SK-N-SH treated with all-trans-retinoic acid at 6 μM for 48 hours (cell line): Measurements from ENCODE around the gene ZFYVE21.

Source experiments
- ARNTL ChIP-seq: fragments of 450-650 bp; formaldehyde crosslinking; IDR thresholded peaks from 2 replicates; pipeline ENCODE4 v1.5.0; 2020; ENCODE audit warnings: low read depth, mild to moderate bottlenecking, moderate library complexity, borderline replicate concordance
- BACH2 ChIP-seq: fragments of 250-450 bp; sonication (Bioruptor Pico); IDR thresholded peaks from 2 replicates; pipeline ENCODE4 v1.9.0; 2021; ENCODE audit warnings: mild to moderate bottlenecking, borderline replicate concordance
- ESRRG ChIP-seq: fragments of 250-450 bp; sonication (Bioruptor Pico); IDR thresholded peaks from 2 replicates; pipeline ENCODE4 v1.6.1; 2021; ENCODE audit warnings: mild to moderate bottlenecking
- ISL1 ChIP-seq: fragments of 250-450 bp; sonication (Bioruptor Pico); IDR thresholded peaks from 2 replicates; pipeline ENCODE4 v2.1.2; 2022; ENCODE audit warnings: mild to moderate bottlenecking, moderate library complexity
- PATZ1 ChIP-seq: fragments of 250-450 bp; sonication (Bioruptor Pico); IDR thresholded peaks from 2 replicates; pipeline ENCODE4 v1.8.0; 2020; ENCODE audit warnings: mild to moderate bottlenecking, moderate library complexity, borderline replicate concordance
- POU6F1 ChIP-seq: fragments of 250-450 bp; sonication (Bioruptor Pico); IDR thresholded peaks from 2 replicates; pipeline ENCODE4 v1.8.0; 2021; ENCODE audit warnings: low read depth, mild to moderate bottlenecking, moderate library complexity, borderline replicate concordance
- SNAI2 ChIP-seq: fragments of 250-450 bp; sonication (Bioruptor Pico); IDR thresholded peaks from 2 replicates; pipeline ENCODE4 v1.5.0; 2020; ENCODE audit warnings: mild to moderate bottlenecking, moderate library complexity
- TCF4 ChIP-seq: fragments of 250-450 bp; sonication (Bioruptor Pico); IDR thresholded peaks from 2 replicates; pipeline ENCODE4 v1.8.0; 2021; ENCODE audit warnings: mild to moderate bottlenecking, moderate library complexity, borderline replicate concordance
- TSHZ2 ChIP-seq: fragments of 250-450 bp; sonication (Bioruptor Pico); IDR thresholded peaks from 2 replicates; pipeline ENCODE4 v1.5.0; 2020; ENCODE audit warnings: mild to moderate bottlenecking, moderate library complexity
- ZNF565 ChIP-seq: fragments of 450-650 bp; formaldehyde crosslinking; conservative IDR thresholded peaks from 2 replicates; pipeline ENCODE4 v1.5.0; 2020; ENCODE audit warnings: low read depth, mild to moderate bottlenecking, moderate library complexity
- ZNF70 ChIP-seq: fragments of 450-650 bp; formaldehyde crosslinking; IDR thresholded peaks from 2 replicates; pipeline ENCODE4 v1.5.0; 2020; ENCODE audit warnings: mild to moderate bottlenecking, moderate library complexity
- ZNF8 ChIP-seq: fragments of 450-650 bp; formaldehyde crosslinking; IDR thresholded peaks from 2 replicates; pipeline ENCODE4 v1.5.0; 2020; ENCODE audit warnings: mild to moderate bottlenecking, moderate library complexity

GRCh38 chr14:103758059-103758776 lies 42.6 kb downstream of the ZFYVE21 start:
- TF ChIP-seq BACH2 (CRISPR knock-in tag) = no peak
- no peak for TF ChIP-seq PATZ1 (CRISPR knock-in tag)
- TF ChIP-seq POU6F1 (CRISPR knock-in tag) = no peak
- no peak for TF ChIP-seq TCF4 (CRISPR knock-in tag)
- TF ChIP-seq ISL1 (CRISPR knock-in tag) = no peak
- no peak for TF ChIP-seq ESRRG
- no peak for TF ChIP-seq ARNTL (CRISPR knock-in tag)
- TF ChIP-seq ZNF8 = no peak
- no peak for TF ChIP-seq TSHZ2 (CRISPR knock-in tag)
- no peak for TF ChIP-seq ZNF565
- TF ChIP-seq ZNF70 (CRISPR knock-in tag) = no peak
- TF ChIP-seq SNAI2 (CRISPR knock-in tag) = no peak
